IPS-11a (cell line): ENCODE data around the gene NVL.
A peak's percentile ranks its signal among the peaks of the same experiment; 100 is the strongest.

Experiments used
- H3K4me3 ChIP-seq: one replicate; pipeline ENCODE4 v1.5.1; 2013; ENCODE audit warnings: low read depth, low read length, control low read depth

Gene NVL

GRCh38 chr1:224201383-224201782, 128.6 kb downstream of the NVL start:
- no peak overlapping the region for H3K4me3 ChIP-seq

GRCh38 chr1:224199679-224200078, 130.3 kb downstream of the NVL start:
- H3K4me3 ChIP-seq: no peak overlapping the region

GRCh38 chr1:224198572-224198971, 131.4 kb downstream of the NVL start:
- H3K4me3 ChIP-seq: no peak overlapping the region

- no peak overlapping the region for H3K4me3 ChIP-seq
Observed at GRCh38 chr1:224196813-224197600, 133.0 kb downstream of the NVL start.

GRCh38 chr1:224193319-224193966, 136.5 kb downstream of the NVL start:
- no peak overlapping the region for H3K4me3 ChIP-seq

- H3K4me3 ChIP-seq: no peak overlapping the region
Observed at GRCh38 chr1:224192082-224192788, 137.7 kb downstream of the NVL start.

GRCh38 chr1:224189561-224189960, 140.4 kb downstream of the NVL start:
- no peak overlapping the region for H3K4me3 ChIP-seq

GRCh38 chr1:224188286-224188685, 141.7 kb downstream of the NVL start:
- H3K4me3 ChIP-seq: no peak overlapping the region

GRCh38 chr1:224185208-224185607, 144.8 kb downstream of the NVL start:
- no peak overlapping the region for H3K4me3 ChIP-seq

GRCh38 chr1:224183591-224184312, 146.2 kb downstream of the NVL start:
- H3K4me3 ChIP-seq: peak overlapping the region; percentile 83

GRCh38 chr1:224182866-224183590, 146.9 kb downstream of the NVL start, which contains the start of gene DEGS1:
TSS of gene DEGS1 (plus strand) at chr1:224183240. CDS start at chr1:224183337, 97 bp downstream.
- peak within 1 kb of the TSS; percentile 83 for H3K4me3 ChIP-seq

- peak overlapping the region; percentile 47 for H3K4me3 ChIP-seq
Observed at GRCh38 chr1:224182057-224182865, 147.7 kb downstream of the NVL start.

GRCh38 chr1:224181453-224181810, 148.5 kb downstream of the NVL start:
- no peak overlapping the region for H3K4me3 ChIP-seq

GRCh38 chr1:224180783-224181452, 149.1 kb downstream of the NVL start:
- H3K4me3 ChIP-seq: no peak overlapping the region

- no peak overlapping the region for H3K4me3 ChIP-seq
Observed at GRCh38 chr1:224178894-224179293, 151.1 kb downstream of the NVL start.

GRCh38 chr1:224177356-224177999, 152.5 kb downstream of the NVL start:
- H3K4me3 ChIP-seq: no peak overlapping the region
